Gastrocnemius medialis (tissue), 4 donors: ENCODE measurements around the gene DCAF12. TPM values are rescaled to one million over a fixed set of nuclear protein-coding genes. Genes with fewer than 3 reads are reported as not detected.

ENCODE experiments used
- ATAC-seq, 2 donors: fragments of 150-250 bp; one replicate each; pipeline ENCODE4 v1.9.1; 2016
- DNase-seq, 2 donors: peaks; one replicate each; pipeline ENCODE4 v3.0.0-alpha.2; 2019
- H3K27ac ChIP-seq, 4 donors: fragments of 200-600 bp; sonication (generic); 1 replicate in 1 of 4; 2 replicates in 3 of 4; pipeline ENCODE4 v1.5.1; 2016 to 2018; ENCODE audit warnings: mild to moderate bottlenecking in 2 of 4, moderate library complexity in 1 of 4
- H3K27me3 ChIP-seq, 3 donors: fragments of 200-600 bp; sonication (generic) in 2 of 3; 1 replicate in 1 of 3; 2 replicates in 2 of 3; pipeline versions ENCODE4 v1.5.1 to v1.6.0; 2016 to 2019; ENCODE audit warnings: mild to moderate bottlenecking in 1 of 3, moderate library complexity in 1 of 3
- H3K36me3 ChIP-seq, 2 donors: fragments of 200-600 bp; sonication (generic) in 1 of 2; one replicate each; pipeline ENCODE4 v1.5.1; 2017 to 2018
- H3K4me1 ChIP-seq, 2 donors: fragments of 200-600 bp; sonication (generic) in 1 of 2; one replicate each; pipeline ENCODE4 v1.5.1; 2016 to 2017; ENCODE audit warnings: mild to moderate bottlenecking in 2 of 2
- H3K4me3 ChIP-seq, 4 donors: fragments of 200-600 bp; sonication (generic) in 3 of 4; 1 replicate in 1 of 4; 2 replicates in 3 of 4; pipeline ENCODE4 v1.5.1; 2016 to 2019; ENCODE audit warnings: mild to moderate bottlenecking in 2 of 4
- H3K9me3 ChIP-seq, 3 donors: fragments of 200-600 bp; sonication (generic) in 2 of 3; 1 replicate in 1 of 3; 2 replicates in 2 of 3; pipeline ENCODE4 v1.5.1; 2016 to 2019
- CTCF ChIP-seq, 5 experiments: fragments of 450-650 bp in 3 of 5; fragments of 200-600 bp in 2 of 5; sonication (generic) in 2 of 5; IDR thresholded peaks in 4 of 5; conservative IDR thresholded peaks in 1 of 5; 1 replicate in 4 of 5; 2 replicates in 1 of 5; pipeline ENCODE4 v1.5.1; 2016 to 2019; ENCODE audit warnings: antibody characterized with exemption in 5 of 5, mild to moderate bottlenecking in 3 of 5, moderate library complexity in 3 of 5
- POLR2A ChIP-seq, 2 donors: fragments of 450-650 bp; IDR thresholded peaks; one replicate each; pipeline ENCODE4 v1.6.1; 2017; ENCODE audit warnings: antibody characterized with exemption in 2 of 2, mild to moderate bottlenecking in 2 of 2, moderate library complexity in 2 of 2
- in situ Hi-C, 4 donors: fragments of 200-750 bp; cut with MboI; loops; one replicate each; pipeline versions ENCODE4 v1.15.0 to v1.8.0; 2017; ENCODE audit warnings: low sequenced_read_pairs in 4 of 4
- intact Hi-C: fragments of 100-400 bp; cut with DNase I; formaldehyde crosslinking; loops from one replicate; pipeline ENCODE4 v1.15.1; 2023; ENCODE audit warnings: low total_unique reads
- total RNA-seq, 4 donors: library from RNA; depleted of rRNA; stranded (reverse); fragments of >200 nt; gene quantifications; one replicate each; pipeline versions ENCODE4 v1.1.0 to v1.2.3, GENCODE V29; 2016

The DCAF12 gene
- total RNA-seq, 4 donors from 2014 or later, result 19.4 to 33.7 (median 26.7) TPM

- ATAC-seq (no peak), DNase-seq (no peak)
- Histone ChIP-seq H3K36me3 (no peaks in the 10 kb centered on the region), H3K27me3 (no peaks in the 10 kb centered on the region), H3K27ac (no peak overlapping the region), H3K4me1 (peaks cover 0 to 12% of the 10 kb centered on the region in 2 donors), H3K4me3 (no peak overlapping the region), H3K9me3 (no peaks in the 10 kb centered on the region)
- in situ Hi-C loops (no loop called here), intact Hi-C loops (no loop called here)
- TF ChIP-seq CTCF (IDR thresholded peaks at IDR 0.05 in 4 of 5, conservative IDR thresholded peaks at IDR 0.05 in 1 of 5) (no peak), POLR2A (IDR thresholded peaks at IDR 0.05) (no peak)
These were observed 42.6 kb upstream of the DCAF12 start for GRCh38 chr9:34169125-34169524.

GRCh38 chr9:34163434-34163833 is 36.9 kb upstream of the DCAF12 start:
- no peaks in the 10 kb centered on the region for H3K9me3 ChIP-seq
- H3K36me3 ChIP-seq, result no peaks in the 10 kb centered on the region
- no peak overlapping the region for H3K27ac ChIP-seq
- H3K4me1 ChIP-seq, result no peaks in the 10 kb centered on the region
- H3K27me3 ChIP-seq, result no peaks in the 10 kb centered on the region
- DNase-seq, result no peak
- intact Hi-C loops, result no loop called here
- no peak for TF ChIP-seq POLR2A (IDR thresholded peaks at IDR 0.05)
- no peak for TF ChIP-seq CTCF (IDR thresholded peaks at IDR 0.05 in 4 of 5, conservative IDR thresholded peaks at IDR 0.05 in 1 of 5)
- H3K4me3 ChIP-seq, result no peak overlapping the region
- in situ Hi-C loops, result no loop called here
- peak in 1 of 2 donors; percentile 14 for ATAC-seq

GRCh38 chr9:34158362-34158869 is 31.9 kb upstream of the DCAF12 start:
- Histone ChIP-seq H3K36me3 (no peaks in the 10 kb centered on the region), H3K9me3 (no peaks in the 10 kb centered on the region), H3K27me3 (no peaks in the 10 kb centered on the region), H3K4me1 (peaks cover 9 to 19% of the 10 kb centered on the region in 2 donors), H3K4me3 (no peak overlapping the region), H3K27ac (peak overlapping the region in 2 of 4 donors; percentile 19 to 39)
- ATAC-seq (peak in 1 of 2 donors; percentile 54), DNase-seq (no peak)
- in situ Hi-C loops (no loop called here), intact Hi-C loops (no loop called here)
- TF ChIP-seq CTCF (IDR thresholded peaks at IDR 0.05 in 4 of 5, conservative IDR thresholded peaks at IDR 0.05 in 1 of 5) (no peak), POLR2A (IDR thresholded peaks at IDR 0.05) (no peak)

GRCh38 chr9:34157898-34158297 is 31.4 kb upstream of the DCAF12 start:
- intact Hi-C loops, result no loop called here
- H3K36me3 ChIP-seq, result no peaks in the 10 kb centered on the region
- H3K4me1 ChIP-seq, result peaks cover 11 to 19% of the 10 kb centered on the region in 2 donors
- no peak for TF ChIP-seq CTCF (IDR thresholded peaks at IDR 0.05 in 4 of 5, conservative IDR thresholded peaks at IDR 0.05 in 1 of 5)
- TF ChIP-seq POLR2A (IDR thresholded peaks at IDR 0.05), result no peak
- ATAC-seq, result no peak
- peak overlapping the region in 2 of 4 donors; percentile 51 to 63 for H3K27ac ChIP-seq
- no peaks in the 10 kb centered on the region for H3K27me3 ChIP-seq
- no peaks in the 10 kb centered on the region for H3K9me3 ChIP-seq
- no peak for DNase-seq
- H3K4me3 ChIP-seq, result no peak overlapping the region
- in situ Hi-C loops, result no loop called here

- Histone ChIP-seq H3K27ac (peak overlapping the region in 2 of 4 donors; percentile 51 to 63), H3K4me3 (no peak overlapping the region), H3K4me1 (peaks cover 11 to 19% of the 10 kb centered on the region in 2 donors), H3K9me3 (no peaks in the 10 kb centered on the region), H3K36me3 (no peaks in the 10 kb centered on the region), H3K27me3 (no peaks in the 10 kb centered on the region)
- intact Hi-C loops (no loop called here), in situ Hi-C loops (no loop called here)
- peak; percentile 59 to 68 for ATAC-seq
- TF ChIP-seq CTCF (IDR thresholded peaks at IDR 0.05 in 4 of 5, conservative IDR thresholded peaks at IDR 0.05 in 1 of 5) (no peak), POLR2A (IDR thresholded peaks at IDR 0.05) (no peak)
- no peak for DNase-seq
These were observed 30.8 kb upstream of the DCAF12 start for GRCh38 chr9:34157318-34157717.
